ENCODE results near the gene UBXN6. TPM values are rescaled to one million over a fixed set of nuclear protein-coding genes. Genes with fewer than 3 reads are reported as not detected.

Gene UBXN6
- total RNA-seq, 1 experiment from 2014 or later: 76.5 TPM

DNA sequence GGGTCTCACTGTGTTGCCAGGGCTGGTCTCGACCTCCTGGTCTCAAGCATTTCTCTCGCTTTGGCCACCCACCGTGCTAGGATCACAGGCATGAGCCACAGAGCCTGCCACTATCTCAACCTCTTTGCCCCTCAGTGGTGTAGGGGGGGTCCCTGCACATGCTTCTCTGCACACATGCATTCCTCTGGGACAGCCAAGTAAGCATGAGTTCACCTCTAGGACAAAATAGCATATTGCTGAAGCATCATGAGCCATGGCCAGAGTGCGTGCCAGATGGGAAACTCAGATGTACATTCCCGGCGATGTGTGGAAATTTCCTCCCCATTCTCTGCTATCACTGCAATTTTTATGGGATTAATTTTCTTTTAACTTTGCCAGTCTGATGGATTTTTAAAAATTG lies 32.1 kb downstream of the UBXN6 start:
- no TSS peak for BruUV-seq (replicated peaks)
- RAD21 ChIA-PET (ENCODE audit: low non-redundant PET in 1 of 2, low total read pairs in 2 of 2, uncharacterized antibody in 2 of 2, unreplicated experiment in 2 of 2): no interaction called here
- Histone ChIP-seq H3K9me2 (ENCODE audit: insufficient read depth) (no peaks in the 10 kb centered on the region), H3K4me2 (ENCODE audit: low read length) (no peak overlapping the region), H3K4me3 (replicated peaks in 1 of 2; ENCODE audit: low read depth in 1 of 2, low read length in 2 of 2) (no peak overlapping the region), H3K36me3 (ENCODE audit: control insufficient read depth in 1 of 2, insufficient read depth in 2 of 2, low read length in 2 of 2) (peaks cover 41% of the 10 kb centered on the region in 2 experiments), H3K9ac (ENCODE audit: low read length) (no peak overlapping the region), H3K9me3 (ENCODE audit: control insufficient read depth in 1 of 2, insufficient read depth in 1 of 2, low read depth in 1 of 2, low read length in 2 of 2) (no peaks in the 10 kb centered on the region), H4K20me1 (ENCODE audit: insufficient read depth) (no peaks in the 10 kb centered on the region), H3K27ac (ENCODE audit: low read depth, low read length) (no peak overlapping the region), H2AFZ (ENCODE audit: low read depth, low read length, poor library complexity, severe bottlenecking) (no peak overlapping the region), H3K27me3 (ENCODE audit: insufficient read depth, low read length) (no peaks in the 10 kb centered on the region), H3K4me1 (ENCODE audit: control insufficient read depth in 1 of 2, insufficient read depth in 2 of 2, low read length in 2 of 2) (no peaks in the 10 kb centered on the region), H3K79me2 (ENCODE audit: insufficient read depth, low read length) (peaks cover 17% of the 10 kb centered on the region)
- CTCF ChIA-PET: no interaction called here
- no peak for ATAC-seq
- POLR2A ChIA-PET: no interaction called here
- TF ChIP-seq SRF (IDR thresholded peaks at IDR 0.05; ENCODE audit: low read depth): no peak
- TF ChIP-seq ZNF274 (IDR thresholded peaks at IDR 0.05; ENCODE audit: low read depth, low read length): no peak
- no peak for TF ChIP-seq CEBPB (IDR thresholded peaks at IDR 0.05; ENCODE audit: low read depth)
- intact Hi-C loops (cut with micrococcal nuclease): no loop called here
- DNase-seq (ENCODE audit: low read depth, low spot score): no peak

DNA sequence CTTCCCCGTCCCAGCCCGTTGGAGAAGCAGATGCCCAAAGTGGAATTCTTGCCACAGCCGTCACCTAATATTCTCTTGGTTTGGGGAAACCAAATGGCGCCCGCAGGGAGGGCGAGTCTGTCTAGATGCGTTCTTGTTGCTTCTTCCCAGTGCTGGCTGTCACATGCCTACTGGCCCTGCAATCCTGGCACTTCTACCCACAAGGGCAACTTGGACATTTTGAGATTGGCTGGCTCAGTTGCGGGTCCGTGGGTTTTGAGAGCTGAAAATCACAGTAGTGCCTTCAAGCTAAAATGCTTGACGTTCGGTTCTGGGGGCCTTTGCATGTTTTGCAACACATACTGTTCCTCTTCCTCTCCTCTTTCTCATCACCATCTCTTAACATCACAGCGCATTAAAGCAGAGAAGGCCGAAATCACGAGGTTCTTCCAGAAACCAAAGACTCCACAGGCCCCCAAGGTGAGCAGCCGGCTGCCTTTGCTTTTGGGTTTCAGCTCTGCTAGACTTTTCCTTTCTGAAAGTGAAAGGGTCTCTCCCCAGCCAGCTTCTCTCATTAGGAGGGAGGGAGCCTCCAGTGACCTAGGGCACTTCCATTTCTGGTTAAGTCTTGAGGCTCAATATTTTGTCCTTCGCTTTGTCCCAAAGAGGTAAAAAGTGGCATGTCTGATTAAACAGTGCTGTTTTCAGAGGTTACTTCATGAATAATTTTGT lies 34.0 kb downstream of the UBXN6 start:
- no peak overlapping the region for H2AFZ ChIP-seq (ENCODE audit: low read depth, low read length, poor library complexity, severe bottlenecking)
- H3K9me2 ChIP-seq (ENCODE audit: insufficient read depth): no peaks in the 10 kb centered on the region
- H3K4me1 ChIP-seq (ENCODE audit: control insufficient read depth in 1 of 2, insufficient read depth in 2 of 2, low read length in 2 of 2): no peaks in the 10 kb centered on the region
- ATAC-seq (no peak), DNase-seq (ENCODE audit: low read depth, low spot score) (no peak)
- H3K36me3 ChIP-seq (ENCODE audit: control insufficient read depth in 1 of 2, insufficient read depth in 2 of 2, low read length in 2 of 2): peaks cover 31 to 36% of the 10 kb centered on the region in 2 experiments
- no peaks in the 10 kb centered on the region for H3K27me3 ChIP-seq (ENCODE audit: insufficient read depth, low read length)
- H3K27ac ChIP-seq (ENCODE audit: low read depth, low read length): no peak overlapping the region
- H3K9me3 ChIP-seq (ENCODE audit: control insufficient read depth in 1 of 2, insufficient read depth in 1 of 2, low read depth in 1 of 2, low read length in 2 of 2): no peaks in the 10 kb centered on the region
- H3K4me3 ChIP-seq (replicated peaks in 1 of 2; ENCODE audit: low read depth in 1 of 2, low read length in 2 of 2): no peak overlapping the region
- CTCF ChIA-PET: no interaction called here
- no peak overlapping the region for H3K9ac ChIP-seq (ENCODE audit: low read length)
- peaks cover 33% of the 10 kb centered on the region for H3K79me2 ChIP-seq (ENCODE audit: insufficient read depth, low read length)
- BruUV-seq (replicated peaks): no TSS peak
- no peaks in the 10 kb centered on the region for H4K20me1 ChIP-seq (ENCODE audit: insufficient read depth)
- RAD21 ChIA-PET (ENCODE audit: low non-redundant PET in 1 of 2, low total read pairs in 2 of 2, uncharacterized antibody in 2 of 2, unreplicated experiment in 2 of 2): no interaction called here
- POLR2A ChIA-PET: no interaction called here
- intact Hi-C loops (cut with micrococcal nuclease): no loop called here
- H3K4me2 ChIP-seq (ENCODE audit: low read length): no peak overlapping the region
- no peak for TF ChIP-seq POLR2AphosphoS5 (IDR thresholded peaks at IDR 0.05; ENCODE audit: low read depth, low read length)
- TF ChIP-seq EGR1 (IDR thresholded peaks at IDR 0.05; ENCODE audit: low read depth): no peak
- TF ChIP-seq, protein P1, sequence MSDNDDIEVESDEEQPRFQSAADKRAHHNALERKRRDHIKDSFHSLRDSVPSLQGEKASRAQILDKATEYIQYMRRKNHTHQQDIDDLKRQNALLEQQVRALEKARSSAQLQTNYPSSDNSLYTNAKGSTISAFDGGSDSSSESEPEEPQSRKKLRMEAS (IDR thresholded peaks at IDR 0.05): no peak
- TF ChIP-seq, protein P2, sequence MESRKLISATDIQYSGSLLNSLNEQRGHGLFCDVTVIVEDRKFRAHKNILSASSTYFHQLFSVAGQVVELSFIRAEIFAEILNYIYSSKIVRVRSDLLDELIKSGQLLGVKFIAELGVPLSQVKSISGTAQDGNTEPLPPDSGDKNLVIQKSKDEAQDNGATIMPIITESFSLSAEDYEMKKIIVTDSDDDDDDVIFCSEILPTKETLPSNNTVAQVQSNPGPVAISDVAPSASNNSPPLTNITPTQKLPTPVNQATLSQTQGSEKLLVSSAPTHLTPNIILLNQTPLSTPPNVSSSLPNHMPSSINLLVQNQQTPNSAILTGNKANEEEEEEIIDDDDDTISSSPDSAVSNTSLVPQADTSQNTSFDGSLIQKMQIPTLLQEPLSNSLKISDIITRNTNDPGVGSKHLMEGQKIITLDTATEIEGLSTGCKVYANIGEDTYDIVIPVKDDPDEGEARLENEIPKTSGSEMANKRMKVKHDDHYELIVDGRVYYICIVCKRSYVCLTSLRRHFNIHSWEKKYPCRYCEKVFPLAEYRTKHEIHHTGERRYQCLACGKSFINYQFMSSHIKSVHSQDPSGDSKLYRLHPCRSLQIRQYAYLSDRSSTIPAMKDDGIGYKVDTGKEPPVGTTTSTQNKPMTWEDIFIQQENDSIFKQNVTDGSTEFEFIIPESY (IDR thresholded peaks at IDR 0.05; ENCODE audit: extremely low read depth, insufficient replicate concordance, low read length): no peak
- TF ChIP-seq FOSL1 (IDR thresholded peaks at IDR 0.05; ENCODE audit: low read depth): no peak
- TF ChIP-seq CBX3 (IDR thresholded peaks at IDR 0.05; ENCODE audit: low read depth): no peak
- no peak for TF ChIP-seq JUND (IDR thresholded peaks at IDR 0.05)
- TF ChIP-seq TCF7L2 (IDR thresholded peaks at IDR 0.05; ENCODE audit: borderline replicate concordance, extremely low read depth, insufficient read depth, insufficient read length): no peak
- TF ChIP-seq EZH2 (IDR thresholded peaks at IDR 0.05): no peak
- no peak for TF ChIP-seq SP1 (IDR thresholded peaks at IDR 0.05; ENCODE audit: low read depth)
- TF ChIP-seq EZH2phosphoT487 (IDR thresholded peaks at IDR 0.05; ENCODE audit: borderline replicate concordance): no peak
- TF ChIP-seq, protein P3, sequence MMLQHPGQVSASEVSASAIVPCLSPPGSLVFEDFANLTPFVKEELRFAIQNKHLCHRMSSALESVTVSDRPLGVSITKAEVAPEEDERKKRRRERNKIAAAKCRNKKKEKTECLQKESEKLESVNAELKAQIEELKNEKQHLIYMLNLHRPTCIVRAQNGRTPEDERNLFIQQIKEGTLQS (IDR thresholded peaks at IDR 0.05): no peak
- no peak for TF ChIP-seq POLR2A (IDR thresholded peaks at IDR 0.05; ENCODE audit: borderline replicate concordance, extremely low read depth, insufficient read depth, insufficient read length)
- no peak for TF ChIP-seq RAD21 (IDR thresholded peaks at IDR 0.05; ENCODE audit: low read depth)
- TF ChIP-seq ZFX (IDR thresholded peaks at IDR 0.05): no peak
- no peak for TF ChIP-seq ZNF274 (IDR thresholded peaks at IDR 0.05; ENCODE audit: low read depth, low read length)
- TF ChIP-seq CEBPB (IDR thresholded peaks at IDR 0.05; ENCODE audit: low read depth): no peak
